ENCODE measurements around the gene CHST5.
"Not testable (repeated sequence)": the region's sequence is repeated elsewhere in the genome, so short reads cannot be mapped to it uniquely, and the experiment has no call there.

CHST5 gene

DNA sequence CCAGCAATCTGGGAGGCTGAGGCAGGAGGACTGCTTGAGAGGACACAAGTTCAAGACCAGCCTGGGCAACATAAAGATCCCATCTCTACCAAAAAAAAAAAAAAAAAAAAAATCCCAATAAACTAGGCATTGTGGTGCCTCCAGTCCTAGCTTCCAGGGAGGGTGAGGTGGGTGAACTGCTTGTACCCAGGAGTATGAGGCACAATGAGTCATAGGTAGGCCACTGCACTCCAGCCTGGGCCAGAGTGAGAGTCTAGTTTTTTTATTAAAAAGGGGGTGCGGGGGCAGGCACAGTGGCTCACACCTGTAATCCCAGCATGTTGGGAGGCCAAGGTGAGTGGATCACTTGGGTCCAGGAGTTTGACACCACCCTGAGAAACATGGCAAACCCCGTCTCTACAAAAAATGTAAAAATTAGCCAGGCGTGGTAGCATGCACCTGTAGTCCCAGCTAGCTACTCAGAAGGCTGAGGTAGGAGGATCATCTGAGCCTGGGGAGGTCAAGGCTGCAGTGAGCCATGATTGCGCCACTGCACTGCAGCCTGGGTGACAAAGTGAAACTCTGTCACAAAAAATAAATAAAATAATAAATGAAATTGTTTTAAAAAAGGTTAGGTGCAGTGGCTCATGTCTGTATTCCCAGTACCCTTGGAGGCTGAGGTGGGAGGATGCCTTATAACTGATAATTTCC is 32.8 kb downstream of the CHST5 start:
- no peak for DNase-seq

DNA sequence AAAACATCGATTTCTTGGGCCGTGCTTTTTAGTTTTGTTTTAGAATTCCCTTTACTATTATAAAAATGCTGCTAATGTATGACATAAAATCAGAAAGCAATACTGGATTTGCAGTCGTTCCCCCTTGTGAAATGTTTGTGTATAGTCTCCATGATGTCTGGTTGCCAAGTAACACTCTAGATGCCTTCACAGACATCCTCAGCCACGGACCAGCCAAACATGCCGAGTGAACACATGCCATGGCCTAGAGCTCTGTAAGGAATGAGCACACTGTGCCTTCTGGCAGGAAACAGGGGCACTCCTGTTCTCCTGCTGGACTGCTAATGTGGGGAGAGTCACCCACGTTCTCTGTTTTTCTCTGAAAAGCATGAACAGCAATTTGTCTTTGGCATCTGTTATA is 34.1 kb downstream of the CHST5 start:
- not testable (repeated sequence) for DNase-seq

DNA sequence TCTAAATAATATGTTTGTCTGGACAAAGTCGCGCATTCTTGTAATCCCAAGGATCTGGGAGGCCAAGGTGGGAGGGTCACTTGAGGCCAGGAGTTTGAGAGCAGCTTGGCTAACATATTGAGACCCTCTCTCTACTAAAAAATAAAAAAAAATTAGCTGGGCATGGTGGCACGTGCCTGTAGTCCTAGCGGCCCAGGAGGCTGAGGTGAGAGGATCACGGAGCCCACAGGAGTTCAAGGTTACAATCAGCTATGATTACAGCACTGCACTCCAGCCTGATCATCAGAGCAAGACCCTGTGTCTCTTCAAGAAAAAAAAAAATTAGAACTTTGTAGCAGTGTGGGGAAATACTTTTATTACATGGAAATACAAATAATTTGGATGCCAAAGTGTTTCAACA is 34.5 kb downstream of the CHST5 start:
- DNase-seq: no peak

DNA sequence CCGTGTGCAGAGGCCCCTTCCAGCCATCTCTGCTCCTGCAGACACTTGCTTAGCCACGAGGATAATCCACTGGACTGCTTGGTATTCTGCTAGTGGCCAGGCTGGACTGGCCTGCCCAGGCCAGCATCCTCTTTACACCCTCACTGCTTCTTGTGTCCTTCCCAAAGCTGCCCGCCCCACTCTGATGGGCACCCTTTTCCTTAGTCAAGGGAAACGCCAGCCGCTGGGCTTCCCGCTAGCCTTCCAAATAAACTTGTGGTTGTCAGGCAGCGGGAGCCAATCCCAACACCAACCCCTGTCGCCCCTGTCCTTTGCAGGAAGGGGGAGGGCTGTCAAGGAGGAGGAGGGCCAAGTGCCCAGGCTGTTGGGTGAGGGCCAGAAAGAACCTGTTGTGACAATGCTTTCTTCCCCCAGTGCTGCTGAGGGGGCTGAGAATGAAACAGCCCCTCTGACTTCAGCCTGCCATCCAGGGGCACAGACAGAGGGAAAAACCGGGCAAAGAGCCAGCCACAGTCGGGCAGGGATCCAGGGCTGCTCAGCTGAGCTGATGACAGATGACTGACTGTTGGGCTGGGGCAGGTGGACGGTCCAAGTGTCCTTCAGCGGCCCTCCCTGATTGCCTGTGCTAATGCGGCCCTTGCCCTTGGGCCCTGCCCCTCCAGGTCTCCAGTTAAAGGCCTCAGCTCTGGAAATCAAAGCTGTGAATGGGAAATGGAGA is 37.1 kb downstream of the CHST5 start:
- DNase-seq: peak; percentile 56

DNA sequence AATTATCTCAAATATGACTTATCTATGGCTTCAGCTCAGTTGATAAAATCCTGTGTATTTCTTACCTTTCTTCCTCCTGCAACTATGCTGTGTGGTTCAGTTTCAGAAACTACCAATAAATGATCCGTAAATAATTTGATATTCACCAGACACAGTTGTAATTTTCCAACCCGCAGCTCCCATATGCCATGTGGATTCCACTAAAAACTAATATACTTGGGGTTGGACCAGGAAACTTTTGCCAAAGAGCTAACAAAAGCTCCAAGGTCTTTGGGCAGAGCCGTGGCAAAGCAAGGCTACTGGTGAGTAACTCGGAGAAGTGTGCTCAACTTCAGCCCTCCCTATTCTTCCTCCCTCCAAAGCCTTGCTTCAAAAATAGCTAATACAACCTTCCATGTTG is 38.4 kb downstream of the CHST5 start:
- no peak for DNase-seq

DNA sequence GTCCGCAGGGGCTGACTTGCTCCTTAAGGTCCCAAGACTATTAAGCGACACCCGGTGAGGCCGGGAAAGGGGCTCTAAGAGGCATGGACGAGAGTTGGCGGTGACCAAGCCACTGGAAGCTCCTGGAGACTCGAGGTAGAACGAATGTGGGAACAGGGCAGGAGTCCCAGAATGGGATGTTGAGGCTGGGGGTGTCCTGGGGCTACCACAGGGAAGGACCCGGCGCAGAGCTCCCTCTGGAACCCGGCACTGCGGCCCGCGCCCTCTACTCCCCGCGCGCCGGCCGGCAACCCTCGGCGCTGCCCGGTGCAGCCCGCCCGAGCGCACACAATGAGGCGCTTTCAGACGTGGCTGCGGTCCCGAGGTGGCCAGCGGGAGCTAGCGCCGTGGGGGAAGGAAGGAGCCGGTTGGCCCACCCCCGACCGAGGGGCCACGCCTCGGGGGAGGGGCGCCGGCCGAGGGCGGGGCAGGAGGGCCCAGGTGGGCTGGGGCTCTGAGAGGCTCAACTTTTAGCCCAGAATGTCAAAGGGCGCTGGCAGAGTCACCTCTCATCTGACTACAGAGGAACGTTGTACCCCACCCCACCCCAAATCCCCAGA is 40.7 kb downstream of the CHST5 start, which contains the start of gene CHST6:
CHST6 (minus strand) TSS at position 366 of the 599 bp plus-strand sequence. CDS start 15,613 bp downstream, outside the sequence.
- DNase-seq: no peak

DNA sequence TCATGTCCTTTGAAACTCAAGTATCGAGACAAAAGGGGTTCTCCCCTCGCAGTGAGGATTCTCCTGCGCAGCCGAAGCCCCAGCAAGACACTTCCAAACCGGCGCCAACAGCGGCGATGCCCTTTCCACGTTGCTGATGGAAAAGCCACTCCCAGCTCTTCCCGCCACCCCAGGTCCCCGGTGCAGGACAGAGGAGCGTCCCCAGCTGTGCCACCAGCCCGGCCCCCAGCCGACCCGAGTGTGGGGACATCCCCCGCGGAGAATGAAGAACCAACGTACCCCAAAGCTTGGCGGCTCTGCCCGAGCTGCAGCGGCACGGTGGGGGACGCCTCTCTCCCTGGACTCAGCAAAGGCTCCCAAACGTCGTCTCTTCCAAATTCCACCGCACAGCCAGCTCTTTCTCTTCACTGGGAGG is 41.2 kb downstream of the CHST5 start:
- no peak for DNase-seq

DNA sequence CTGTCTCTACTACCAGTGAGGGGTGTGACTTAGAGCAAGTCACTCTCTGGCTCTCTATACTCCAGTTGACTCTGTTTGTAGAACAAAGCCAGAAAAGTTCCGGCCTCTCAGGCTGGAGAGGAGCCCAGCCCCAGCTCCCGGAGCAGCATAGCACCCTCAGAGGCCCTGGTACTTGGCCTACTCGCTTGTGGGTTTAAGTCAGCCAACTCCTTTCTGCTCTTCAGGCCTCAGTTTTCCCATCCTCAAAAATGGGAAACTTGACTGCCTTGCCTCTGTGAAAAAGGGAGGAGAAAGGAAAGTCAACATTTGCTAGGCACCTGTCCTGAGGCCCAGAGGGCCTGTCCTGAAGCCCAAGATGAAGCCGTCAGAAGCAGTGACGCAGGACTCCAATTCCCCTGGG is 41.7 kb downstream of the CHST5 start:
- DNase-seq: no peak

DNA sequence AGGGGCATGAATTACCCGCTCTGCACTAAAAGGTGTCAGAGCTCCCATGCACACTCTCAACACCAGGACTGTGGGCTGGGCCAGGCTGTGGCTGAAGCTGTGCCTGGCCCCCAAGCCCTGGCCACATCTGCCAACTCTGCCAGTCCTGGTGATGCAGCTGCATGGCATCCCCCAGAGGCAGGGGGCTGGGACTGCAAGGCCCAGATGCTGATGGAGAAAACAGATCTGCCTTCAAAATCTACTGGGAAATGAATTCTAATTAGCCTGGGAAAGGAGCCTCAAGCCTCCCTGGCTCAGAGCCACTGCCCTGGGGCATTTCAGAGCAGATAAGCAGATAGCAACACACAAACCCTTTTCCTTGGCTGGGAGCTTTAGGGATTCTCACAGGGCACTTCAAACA is 44.0 kb downstream of the CHST5 start:
- no peak for DNase-seq

DNA sequence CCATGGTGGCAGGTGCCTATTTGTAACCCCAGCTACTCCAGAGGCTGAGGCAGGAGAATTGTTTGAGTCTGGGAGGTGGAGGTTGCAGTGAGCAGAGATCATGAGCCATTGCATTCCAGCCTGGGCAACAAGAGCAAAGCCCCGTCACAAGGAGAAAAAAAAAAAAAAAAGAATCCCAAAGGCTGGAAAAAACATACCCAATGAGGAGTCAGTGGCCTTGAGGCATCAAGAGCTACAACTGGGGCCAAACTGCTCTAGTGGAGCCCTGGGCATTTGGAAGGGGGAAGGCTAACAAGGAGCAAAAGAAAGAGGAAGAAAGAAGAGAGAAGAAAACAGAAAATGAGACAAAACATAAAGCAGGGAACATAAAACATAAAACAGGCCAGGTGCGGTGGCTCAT is 47.6 kb downstream of the CHST5 start:
- DNase-seq: no peak

DNA sequence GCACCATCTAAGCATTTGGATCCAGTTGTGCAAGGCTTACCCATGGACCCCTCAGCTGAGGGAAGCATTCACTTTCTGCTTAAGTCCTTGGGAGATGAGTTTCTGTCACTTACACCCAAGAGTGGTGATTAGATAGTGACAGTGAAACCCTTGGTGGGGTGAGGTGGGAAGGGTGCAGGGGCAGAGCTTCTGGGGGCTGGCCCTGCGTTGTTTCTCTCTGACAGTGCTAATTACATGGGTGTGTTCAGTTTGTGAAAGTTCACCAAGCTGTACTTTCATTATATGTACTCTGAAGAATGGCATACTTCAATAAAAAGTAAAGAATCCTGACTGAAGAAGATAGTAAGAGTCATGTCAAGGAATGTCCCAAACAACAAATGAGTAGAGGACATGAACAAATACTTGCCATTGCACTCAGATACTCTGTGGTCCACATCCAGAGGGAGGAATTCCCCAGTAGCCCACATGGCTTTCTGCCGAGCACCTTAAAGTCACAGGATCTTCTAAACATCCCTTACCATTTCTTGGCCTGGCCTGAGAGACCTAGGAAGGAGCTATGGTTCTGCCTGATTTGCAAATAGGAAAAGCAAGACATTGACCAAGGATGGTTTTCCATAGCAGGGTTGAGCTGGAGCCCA is 49.1 kb downstream of the CHST5 start:
- no peak for DNase-seq

DNA sequence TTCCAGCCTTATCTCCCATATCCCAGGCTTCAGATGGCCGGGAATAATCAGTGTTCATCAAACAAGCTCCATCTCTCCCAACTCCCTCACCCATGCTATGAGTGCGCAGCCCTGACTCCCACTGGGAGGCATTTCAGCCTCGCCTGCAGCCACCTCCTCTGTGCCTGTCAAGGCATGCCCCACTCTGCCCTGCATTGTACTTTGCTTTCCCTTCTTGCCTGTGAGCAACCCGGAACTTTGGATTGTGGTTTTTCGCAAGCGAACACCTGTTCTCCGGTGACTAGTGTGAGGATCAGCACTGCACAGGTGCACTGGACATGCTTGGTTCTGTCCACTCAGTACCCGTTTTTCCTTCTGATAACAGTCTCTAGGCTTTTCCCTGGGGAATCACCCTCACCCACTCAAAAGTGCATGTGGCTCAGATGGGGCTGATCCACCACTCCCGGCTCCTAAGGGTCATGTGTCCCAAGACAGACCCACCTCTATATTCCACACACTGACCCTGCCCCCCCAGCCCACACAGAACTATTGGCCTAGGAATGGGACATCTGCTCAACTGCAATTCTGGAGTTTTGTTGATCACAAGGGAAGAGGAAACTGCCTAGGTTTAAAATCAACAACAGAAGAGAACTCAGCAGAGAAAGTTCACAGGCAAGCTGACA is 49.8 kb downstream of the CHST5 start:
- DNase-seq: no peak

DNA sequence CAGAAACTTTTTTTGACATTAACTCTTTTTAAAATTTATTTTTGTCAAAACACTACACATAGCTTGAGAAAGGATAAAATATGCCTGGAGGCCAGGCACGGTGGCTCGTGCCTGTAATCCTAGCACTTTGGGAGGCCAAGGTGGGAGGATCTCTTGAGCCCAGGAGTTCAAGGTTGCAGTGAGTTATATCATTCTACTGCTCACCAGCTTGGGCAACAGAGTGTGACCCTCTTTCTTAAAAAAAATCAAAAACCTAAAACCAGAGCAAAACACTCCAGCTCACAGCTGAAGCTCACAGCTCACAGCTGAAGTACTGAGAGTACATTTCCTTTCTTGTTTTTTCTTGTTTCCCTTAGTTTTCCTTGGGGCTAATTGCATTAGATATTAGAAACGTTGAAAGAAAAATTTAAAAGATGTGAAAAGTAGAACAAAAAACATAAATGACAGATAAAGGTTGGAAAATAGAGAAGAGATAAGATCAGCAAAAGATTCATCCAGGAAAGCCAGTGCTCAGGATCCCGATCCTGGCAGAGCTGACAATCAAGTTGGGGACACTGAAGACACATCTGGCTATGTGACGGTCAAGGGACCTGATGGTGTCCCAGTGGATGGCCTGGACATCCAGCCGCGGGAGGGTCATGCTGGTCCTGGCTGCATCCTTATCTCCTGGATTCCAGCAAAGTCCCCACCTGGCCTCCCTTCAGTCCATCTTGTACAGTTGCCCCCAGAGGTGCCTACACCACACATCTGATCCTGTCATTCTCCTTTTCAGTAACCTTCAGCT is 50.5 kb downstream of the CHST5 start:
- no peak for DNase-seq

DNA sequence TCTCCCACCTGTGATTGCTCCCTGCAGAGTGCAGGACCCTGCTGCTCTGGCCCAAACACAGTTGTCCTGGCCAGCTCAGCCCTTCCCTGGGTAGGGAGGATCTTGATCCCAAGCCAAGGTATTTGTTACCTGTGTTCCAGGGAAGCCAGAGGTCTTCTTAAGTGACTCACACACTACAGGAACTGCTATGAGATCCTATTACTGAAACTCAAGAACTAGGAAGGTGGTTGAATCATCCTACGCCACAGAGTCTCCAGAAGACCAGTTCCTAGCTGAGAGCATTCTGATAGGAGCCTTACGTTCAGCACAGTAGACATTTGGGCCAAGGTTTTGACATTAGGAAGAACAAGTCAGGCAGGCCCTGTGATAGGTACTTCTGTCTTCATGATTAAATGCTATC is 52.7 kb downstream of the CHST5 start:
- DNase-seq: no peak

DNA sequence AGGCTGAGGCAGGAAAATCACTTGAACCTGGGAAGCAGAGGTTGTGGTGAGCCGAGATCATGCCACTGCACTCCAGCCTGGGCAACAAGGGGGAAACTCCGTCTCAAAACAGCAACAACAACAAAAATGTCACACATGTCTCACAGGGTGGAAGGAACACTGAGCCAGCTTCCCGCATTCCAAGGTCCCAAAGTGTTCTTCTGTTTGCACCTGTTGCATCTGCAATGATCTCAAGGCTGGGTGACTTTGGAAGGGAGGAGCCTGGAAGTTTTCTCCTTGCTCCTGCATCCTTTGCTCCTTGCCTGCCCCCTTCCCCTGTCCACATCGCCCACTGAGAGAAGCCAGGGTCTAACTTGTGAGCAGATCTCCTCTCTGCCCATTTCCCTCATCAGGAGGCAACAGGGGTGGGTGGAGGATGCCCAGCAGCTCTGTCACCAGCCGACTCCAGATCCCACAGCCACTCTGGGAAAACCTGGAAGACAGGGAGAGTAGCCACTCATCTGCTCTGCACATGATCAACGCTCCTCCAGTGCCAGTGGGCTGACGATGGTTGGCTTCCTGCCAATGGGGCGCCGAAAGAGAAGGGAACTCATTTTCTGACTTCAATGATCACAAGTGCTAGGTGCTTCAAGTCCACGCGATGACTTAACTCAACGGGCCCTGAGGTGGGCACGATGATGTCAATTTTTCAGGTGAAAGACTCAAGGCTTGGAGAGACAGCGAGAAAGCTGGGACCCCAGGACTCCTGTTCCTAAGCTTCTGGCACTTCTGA is 53.3 kb downstream of the CHST5 start:
- DNase-seq: no peak

DNA sequence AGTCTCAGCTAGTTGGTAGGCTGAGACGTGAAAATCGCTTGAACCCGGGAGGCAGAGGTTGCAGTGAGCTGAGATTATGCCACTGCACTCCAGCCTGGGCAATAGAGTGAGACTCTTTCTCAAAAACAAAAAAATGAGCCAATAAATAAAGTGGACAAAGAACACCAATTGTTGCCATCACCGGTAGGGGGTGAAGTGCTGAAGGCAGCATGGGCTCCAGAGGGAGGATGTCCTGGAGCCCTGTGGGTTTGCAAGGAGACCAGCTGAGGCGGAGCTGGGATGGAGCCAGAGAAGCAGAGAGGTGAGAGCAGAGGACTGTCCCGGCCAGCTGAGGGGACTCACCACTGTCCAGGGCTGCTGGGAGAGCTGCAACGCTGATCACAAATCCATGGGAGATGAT is 54.4 kb downstream of the CHST5 start:
- DNase-seq: no peak

DNA sequence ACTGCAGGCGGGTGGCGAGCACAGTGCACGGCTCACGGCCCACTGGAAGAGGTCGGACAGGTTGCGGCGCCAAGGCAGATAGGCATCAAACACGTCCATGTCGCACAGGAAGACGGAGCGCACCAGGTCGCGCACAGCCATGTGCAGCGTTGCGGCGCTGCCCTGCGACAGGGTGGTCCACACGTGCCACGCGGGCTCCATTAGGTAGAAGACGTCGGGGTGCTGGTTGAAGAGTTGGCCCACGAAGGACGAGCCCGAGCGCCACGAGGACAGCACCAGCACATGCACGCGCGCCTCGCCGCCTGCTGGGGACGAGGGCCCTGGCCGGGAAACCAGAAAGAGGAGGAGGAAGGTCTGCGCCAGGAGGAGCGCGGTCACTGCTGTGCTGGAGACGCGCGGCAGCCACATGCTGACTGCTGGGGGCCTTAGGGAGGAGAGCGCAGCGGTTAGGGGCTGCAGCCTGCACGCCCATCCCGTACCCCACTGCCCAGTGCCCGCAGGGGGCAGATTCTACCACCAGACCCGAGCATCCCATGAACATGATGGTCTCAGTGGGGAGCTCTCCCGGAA is 56.4 kb downstream of the CHST5 start:
- DNase-seq: no peak
